HG03066 (cell line): ENCODE data around the gene CXCR3.

Source experiments
- ATAC-seq: cut with Tn5 transposase; IDR thresholded peaks from one replicate; pipeline ENCODE4 v1.9.1; 2021; ENCODE audit warnings: low read depth; ENCODE audit not compliant: unreplicated experiment

The CXCR3 gene

DNA sequence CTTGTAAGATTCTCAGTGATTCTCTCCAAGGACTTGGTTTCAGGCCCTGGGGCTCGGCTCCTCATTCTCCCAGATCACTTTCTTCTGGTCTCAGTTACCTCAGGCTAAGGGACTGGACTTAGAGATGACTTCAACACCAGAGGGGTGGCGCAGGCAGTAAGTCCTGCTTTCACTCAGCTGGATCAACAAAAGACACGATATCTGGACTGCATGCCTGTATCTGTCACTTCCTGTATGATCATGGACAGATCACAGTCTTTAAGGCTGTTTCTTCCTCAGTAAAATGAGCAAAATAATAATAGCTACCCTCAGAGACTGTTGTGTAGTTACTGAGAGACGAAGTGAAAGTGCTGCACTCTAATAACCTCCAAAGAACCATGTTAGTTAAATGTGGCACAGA is 19.5 kb upstream of the CXCR3 start:
- ATAC-seq = no peak

DNA sequence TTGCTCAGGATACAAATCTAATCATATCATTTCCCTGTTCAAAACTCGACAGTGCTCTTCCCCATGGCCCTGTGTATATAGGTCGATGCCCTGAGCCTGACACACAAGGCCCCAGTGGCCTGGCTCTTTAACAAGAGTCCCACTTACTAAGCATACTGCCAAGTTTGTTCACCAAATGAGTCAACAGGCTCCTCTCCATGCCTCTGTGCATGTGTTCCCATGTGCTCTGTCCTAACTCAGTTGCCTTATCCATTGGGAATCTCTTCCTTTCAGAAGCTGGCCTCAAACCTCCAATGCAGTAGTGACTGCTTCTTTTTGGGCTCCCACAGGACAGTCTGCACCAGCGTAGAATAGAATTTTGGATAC is 18.9 kb upstream of the CXCR3 start:
- no peak for ATAC-seq

GRCh38 chrX:71636438-71637252 is 18.3 kb upstream of the CXCR3 start:
- ATAC-seq = no peak

- ATAC-seq = no peak
Measured at GRCh38 chrX:71634366-71634765, 16.1 kb upstream of the CXCR3 start.

DNA sequence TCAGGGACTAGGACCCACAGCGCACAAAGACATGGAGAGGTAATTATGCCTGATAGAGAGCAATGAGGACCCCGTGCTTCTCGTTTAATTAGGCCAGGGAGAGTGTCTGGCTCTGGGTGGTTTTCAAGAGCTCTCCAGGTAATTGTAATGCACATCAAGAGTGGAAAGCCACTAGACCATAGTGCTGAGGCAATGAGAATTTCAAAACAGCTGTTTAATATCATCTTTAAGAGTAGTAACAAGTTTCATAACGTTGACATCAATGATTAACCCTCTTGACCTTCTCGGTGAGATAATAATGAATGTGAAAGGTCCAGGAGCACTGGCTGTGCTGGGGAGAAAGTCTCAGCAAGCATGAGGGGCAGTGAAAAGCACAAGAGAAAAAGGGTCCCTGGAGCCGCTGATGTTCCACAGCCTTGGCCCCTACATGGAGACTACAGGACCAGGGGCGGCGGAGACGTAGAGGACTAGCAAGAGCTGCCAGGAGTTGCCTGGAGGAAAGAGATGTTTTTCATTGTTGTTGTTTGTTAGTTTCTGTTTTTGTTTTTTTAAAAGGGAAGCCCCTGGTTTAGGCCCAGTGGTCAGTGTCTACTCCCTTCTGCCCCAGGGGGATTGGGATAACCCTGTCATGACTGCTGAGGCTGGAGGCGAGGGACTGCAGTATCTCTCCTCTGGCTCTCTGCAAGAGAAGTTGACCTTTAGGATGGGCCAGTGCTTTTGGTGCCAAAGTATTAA is 14.8 kb upstream of the CXCR3 start:
- no peak for ATAC-seq

DNA sequence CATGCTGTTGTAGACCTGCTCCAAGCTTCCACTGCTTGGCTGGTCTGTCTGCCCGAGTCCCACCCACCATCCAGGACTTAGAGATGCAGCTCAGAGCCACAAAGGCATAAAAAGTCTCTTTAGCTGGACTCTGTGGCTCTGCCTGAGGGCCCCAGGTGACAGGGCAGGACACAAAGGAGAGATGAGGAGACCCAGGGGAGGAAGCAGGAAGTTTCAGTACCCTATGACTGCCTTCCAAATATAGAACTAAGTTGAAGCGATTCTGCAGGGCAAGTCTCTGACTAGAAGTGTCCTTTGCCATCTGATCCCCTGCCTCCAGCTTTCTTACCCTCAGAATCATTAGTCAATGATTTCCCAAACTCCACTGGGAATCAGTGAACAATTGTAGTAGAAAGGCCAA is 11.2 kb upstream of the CXCR3 start:
- ATAC-seq = peak; percentile 61

GRCh38 chrX:71627588-71628404 is 9.5 kb upstream of the CXCR3 start:
- ATAC-seq = no peak

DNA sequence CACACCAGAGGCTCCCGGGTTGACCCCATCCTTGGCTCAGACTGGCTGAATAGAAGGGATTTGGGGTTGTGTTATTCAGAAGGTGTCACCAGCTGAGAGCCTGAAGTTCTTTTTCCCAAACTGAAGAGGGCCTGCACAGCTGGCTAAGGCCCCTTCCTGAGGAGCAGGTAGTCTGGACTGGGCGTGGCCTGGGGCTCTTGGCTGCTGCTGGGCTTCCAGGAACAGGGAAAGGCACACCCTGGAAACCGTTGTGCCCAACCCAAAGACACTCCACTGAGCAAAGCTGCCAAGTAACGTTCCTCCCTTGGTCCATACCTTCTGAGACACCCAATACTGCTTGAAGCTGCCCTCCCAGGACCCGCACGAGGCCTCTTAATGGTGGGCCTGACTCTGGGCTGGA is 8.3 kb upstream of the CXCR3 start:
- no peak for ATAC-seq

DNA sequence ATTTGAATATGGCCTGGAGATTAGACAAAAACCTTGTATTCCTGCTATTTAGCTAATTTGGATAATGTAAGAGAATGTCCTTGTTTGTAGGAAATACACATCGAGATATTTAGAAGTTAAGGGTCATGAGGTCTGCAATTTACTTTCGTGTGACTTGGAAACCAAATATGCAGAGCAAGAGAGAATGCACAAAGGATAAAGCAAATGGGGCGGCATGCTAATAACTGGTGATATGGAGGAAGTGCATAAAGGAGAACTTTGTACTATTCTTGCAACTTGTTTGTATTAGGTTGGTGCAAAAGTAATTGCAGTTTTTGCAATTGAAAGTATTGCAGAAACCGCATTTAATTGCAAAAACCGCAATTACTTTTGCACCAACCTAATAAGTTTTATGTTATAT is 7.2 kb upstream of the CXCR3 start:
- no peak for ATAC-seq

GRCh38 chrX:71623714-71624113 is 5.4 kb upstream of the CXCR3 start:
- ATAC-seq = no peak

DNA sequence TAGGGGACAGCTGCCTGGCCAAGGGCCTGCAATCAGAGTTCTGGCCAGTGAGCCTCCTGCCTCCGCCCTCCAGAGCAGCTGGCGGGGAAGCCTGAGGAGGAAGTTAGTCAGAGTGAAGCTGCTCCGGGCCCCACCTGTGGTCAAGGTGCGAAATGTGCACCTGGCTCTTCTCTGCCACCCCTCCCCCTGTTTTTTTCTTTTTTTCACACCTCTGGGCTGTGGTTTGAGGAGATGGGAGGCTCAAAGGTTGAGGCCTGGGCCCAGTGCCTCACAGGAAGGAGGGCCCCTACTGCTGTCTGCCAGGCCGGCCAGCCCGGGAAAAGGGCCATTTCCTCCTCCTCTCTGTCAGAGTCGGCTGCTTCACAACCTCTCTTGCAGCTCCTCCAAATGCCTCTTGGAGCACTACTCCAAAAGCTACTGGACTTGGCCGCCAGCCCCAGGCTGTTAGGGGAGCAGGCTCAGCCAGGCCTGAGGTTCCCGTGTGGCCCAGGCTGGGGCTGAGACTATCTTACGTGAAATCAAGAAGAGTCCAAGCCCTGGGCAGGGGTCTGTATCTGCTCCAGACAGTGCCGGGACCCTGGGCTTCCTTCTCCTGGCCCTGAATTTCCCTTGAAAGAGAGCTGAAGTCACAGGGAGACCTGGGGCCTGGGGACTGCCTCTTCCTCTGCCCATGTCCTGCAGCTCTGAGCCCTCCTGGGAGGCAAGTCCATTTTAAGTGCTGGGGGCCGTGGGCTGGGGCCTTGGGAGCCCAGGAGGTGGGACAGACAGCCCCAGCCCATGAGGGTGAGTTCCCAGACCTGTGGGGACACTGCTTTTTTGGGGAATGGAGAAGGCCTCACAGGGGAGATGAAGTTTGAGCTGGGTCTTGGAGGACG is 4.5 kb upstream of the CXCR3 start:
- ATAC-seq = peak; percentile 53

- no peak for ATAC-seq
Measured at GRCh38 chrX:71622032-71622575, 3.8 kb upstream of the CXCR3 start.

- ATAC-seq = no peak
Measured at GRCh38 chrX:71621603-71622002, 3.3 kb upstream of the CXCR3 start.

DNA sequence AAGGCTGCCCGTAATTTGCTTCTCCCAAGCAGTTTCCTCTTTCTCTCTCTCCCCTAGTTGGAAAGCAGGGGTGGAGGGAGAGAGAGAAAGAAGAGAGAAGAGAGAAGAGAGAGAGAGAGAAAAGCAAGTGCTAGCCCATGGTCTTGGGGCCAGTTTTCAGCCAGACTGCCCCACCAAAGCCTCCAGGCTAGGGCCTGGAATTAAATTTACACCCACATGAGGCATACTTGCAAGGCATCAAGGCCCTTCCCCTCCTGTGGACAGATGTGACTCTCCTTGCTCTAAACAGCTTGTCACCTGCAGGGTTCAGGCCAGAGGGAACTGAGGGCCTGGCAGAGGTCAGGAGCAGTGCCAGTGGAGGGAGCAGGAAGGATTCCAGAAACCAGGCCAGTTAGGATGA is 1.7 kb upstream of the CXCR3 start:
- no peak for ATAC-seq

- ATAC-seq = no peak
Measured at GRCh38 chrX:71619193-71619592, 882 bp upstream of the CXCR3 start.

DNA sequence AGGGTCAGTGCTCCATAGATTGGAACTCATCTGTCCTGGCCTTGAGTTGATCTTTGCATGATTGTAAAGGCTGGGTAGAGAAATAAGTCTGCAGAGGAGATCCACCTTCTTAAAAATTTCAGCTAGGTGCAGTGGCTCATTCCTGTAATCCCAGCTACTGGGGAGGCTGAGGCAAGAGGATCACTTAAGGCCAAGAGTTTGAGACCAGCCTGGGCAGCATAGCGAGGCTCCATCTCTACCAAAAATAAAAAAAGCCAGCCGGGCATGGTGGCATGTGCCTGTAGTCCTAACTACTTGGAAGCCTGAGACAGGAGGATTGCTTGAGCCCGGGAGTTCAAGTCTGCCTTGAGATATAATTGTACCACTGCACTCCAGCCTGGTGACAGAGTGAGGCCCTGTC is 476 bp upstream of the CXCR3 start:
- no peak for ATAC-seq

DNA sequence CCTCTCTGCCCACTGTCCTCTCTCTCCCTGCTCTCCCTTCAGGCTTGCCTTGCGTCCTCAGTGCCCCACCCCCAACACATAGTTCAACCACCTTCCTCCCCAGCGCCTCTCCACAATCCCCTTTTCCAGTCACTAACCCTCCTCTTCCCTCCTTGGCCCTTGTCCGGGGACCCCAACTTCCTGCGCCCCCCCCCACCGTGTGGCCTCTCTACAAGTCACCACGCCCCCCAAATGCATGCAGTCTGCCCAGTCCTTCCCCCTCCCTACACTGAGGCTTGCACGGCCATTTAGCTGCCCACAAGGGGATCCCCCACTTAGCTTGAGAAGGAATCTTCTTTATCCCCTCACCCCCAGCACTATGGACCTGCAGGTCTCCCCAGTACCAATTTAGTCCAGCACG is 569 bp downstream of the CXCR3 start:
- no peak for ATAC-seq

DNA sequence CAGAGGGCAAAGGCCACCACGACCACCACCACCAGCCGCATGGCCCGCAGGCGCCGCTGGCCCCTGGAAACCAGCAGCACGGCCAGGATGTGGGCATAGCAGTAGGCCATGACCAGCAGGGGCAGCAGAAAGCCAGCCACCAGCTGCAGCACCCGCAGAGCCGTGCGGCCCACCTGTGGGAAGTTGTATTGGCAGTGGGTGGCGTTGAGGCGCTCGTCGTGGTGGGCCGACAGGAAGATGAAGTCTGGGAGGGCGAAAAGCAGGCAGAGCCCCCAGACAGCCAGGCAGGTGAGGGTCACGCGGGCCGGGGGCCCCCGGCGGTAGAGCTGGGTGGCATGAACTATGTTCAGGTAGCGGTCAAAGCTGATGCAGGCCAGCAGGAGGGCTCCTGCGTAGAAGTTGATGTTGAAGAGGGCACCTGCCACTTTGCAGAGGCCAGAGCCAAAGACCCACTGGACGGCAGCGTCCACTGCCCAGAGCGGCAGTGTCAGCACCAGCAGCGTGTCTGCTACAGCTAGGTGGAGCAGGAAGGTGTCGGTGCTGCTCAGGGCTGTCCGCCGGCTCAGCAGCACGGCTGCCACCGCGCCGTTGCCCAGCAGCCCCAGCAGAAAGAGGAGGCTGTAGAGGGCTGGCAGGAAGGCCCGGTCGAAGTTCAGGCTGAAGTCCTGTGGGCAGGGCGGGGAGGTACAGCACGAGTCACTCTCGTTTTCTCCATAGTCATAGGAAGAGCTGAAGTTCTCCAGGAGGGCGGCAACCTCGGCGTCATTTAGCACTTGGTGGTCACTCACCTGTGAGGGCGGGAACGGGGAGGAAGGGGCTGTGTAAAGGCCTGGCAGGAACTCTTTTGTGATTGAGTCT is 1.4 kb downstream of the CXCR3 start:
- no peak for ATAC-seq

- ATAC-seq = no peak
Measured at GRCh38 chrX:71615954-71616353, 2.4 kb downstream of the CXCR3 start.
